HepG2 (cell line): ENCODE measurements around the gene OLFM3.

Experiments
- CTCF ChIP-seq: sonication (generic); formaldehyde crosslinking; IDR thresholded peaks from 2 replicates; pipeline ENCODE4 v1.5.0; 2020; ENCODE audit warnings: mild to moderate bottlenecking, missing genetic modification reagents, moderate library complexity
- MAFG ChIP-seq: sonication (generic); formaldehyde crosslinking; IDR thresholded peaks from 2 replicates; pipeline ENCODE4 v1.5.1; 2020; ENCODE audit warnings: mild to moderate bottlenecking, missing genetic modification reagents
- RFX3 ChIP-seq: IDR thresholded peaks from 2 replicates; pipeline ENCODE4 v1.6.1; 2016; ENCODE audit warnings: missing biosample characterization, missing genetic modification reagents
- TSC22D2 ChIP-seq: sonication (generic); formaldehyde crosslinking; IDR thresholded peaks from 2 replicates; pipeline ENCODE4 v1.5.1; 2020; ENCODE audit warnings: missing genetic modification reagents, mild to moderate bottlenecking, borderline replicate concordance
- ZNF225 ChIP-seq: sonication (generic); formaldehyde crosslinking; IDR thresholded peaks from 2 replicates; pipeline ENCODE4 v1.4.0; 2020; ENCODE audit warnings: mild to moderate bottlenecking, missing genetic modification reagents
- ZSCAN29 ChIP-seq: sonication (generic); formaldehyde crosslinking; conservative IDR thresholded peaks from 2 replicates; pipeline ENCODE4 v1.4.0; 2020; ENCODE audit warnings: mild to moderate bottlenecking, missing genetic modification reagents

GRCh38 chr1:101945884-101946283, 50.8 kb downstream of the OLFM3 start:
- no peak for TF ChIP-seq ZNF225 (CRISPR knock-in tag)
- TF ChIP-seq MAFG (CRISPR knock-in tag), result no peak
- no peak for TF ChIP-seq CTCF (CRISPR knock-in tag)
- TF ChIP-seq TSC22D2 (CRISPR knock-in tag), result no peak
- no peak for TF ChIP-seq RFX3 (CRISPR knock-in tag)
- TF ChIP-seq ZSCAN29 (CRISPR knock-in tag), result no peak
